Gastrocnemius medialis (tissue), 4 donors: ENCODE data around the gene IGF1R.

Experiments
- CTCF ChIP-seq, 5 experiments: fragments of 450-650 bp in 3 of 5; fragments of 200-600 bp in 2 of 5; sonication (generic) in 2 of 5; IDR thresholded peaks in 4 of 5; conservative IDR thresholded peaks in 1 of 5; 1 replicate in 4 of 5; 2 replicates in 1 of 5; pipeline ENCODE4 v1.5.1; 2016 to 2019; ENCODE audit warnings: antibody characterized with exemption in 5 of 5, mild to moderate bottlenecking in 3 of 5, moderate library complexity in 3 of 5
- POLR2A ChIP-seq, 2 donors: fragments of 450-650 bp; IDR thresholded peaks; one replicate each; pipeline ENCODE4 v1.6.1; 2017; ENCODE audit warnings: antibody characterized with exemption in 2 of 2, mild to moderate bottlenecking in 2 of 2, moderate library complexity in 2 of 2

GRCh38 chr15:98731712-98732450, 83.5 kb downstream of the IGF1R start:
- TF ChIP-seq POLR2A (IDR thresholded peaks at IDR 0.05) (no peak), CTCF (IDR thresholded peaks at IDR 0.05 in 4 of 5, conservative IDR thresholded peaks at IDR 0.05 in 1 of 5) (no peak)
